Left ventricle myocardium inferior (tissue), 1 donor: ENCODE results near the gene TNFRSF14. TPM values are rescaled to one million over a fixed set of nuclear protein-coding genes. Genes with fewer than 3 reads are reported as not detected.

ENCODE experiments used
- DNase-seq: peaks from one replicate; pipeline ENCODE4 v3.0.0-alpha.2; 2020
- H3K27ac ChIP-seq: fragments of 200-600 bp; replicated peaks from 2 replicates; pipeline ENCODE4 v1.8.0; 2021
- H3K27me3 ChIP-seq: fragments of 200-600 bp; 2 replicates; pipeline ENCODE4 v1.8.0; 2021; ENCODE audit warnings: low read depth
- H3K36me3 ChIP-seq: fragments of 200-600 bp; 2 replicates; pipeline ENCODE4 v1.8.0; 2021
- H3K4me1 ChIP-seq: fragments of 200-600 bp; 2 replicates; pipeline ENCODE4 v1.8.0; 2021
- H3K4me3 ChIP-seq: fragments of 200-600 bp; 2 replicates; pipeline ENCODE4 v1.8.0; 2021; ENCODE audit warnings: mild to moderate bottlenecking, moderate library complexity
- H3K9me3 ChIP-seq: fragments of 200-600 bp; replicated peaks from 2 replicates; pipeline ENCODE4 v1.8.0; 2021
- intact Hi-C: fragments of 100-400 bp; cut with micrococcal nuclease; formaldehyde crosslinking; loops from one replicate; pipeline ENCODE4 v1.11.0; 2022
- total RNA-seq: library from RNA; stranded (reverse); fragmentation: NEBNext Ultra II Directional; extraction: Animal tissue kit (Norgen Biotek cat#: 25700); gene quantifications from one replicate; pipeline ENCODE4 v1.2.1, GENCODE V29; 2021
- TF ChIP-seq, protein P1 (sequence below): fragments of 200-600 bp; IDR thresholded peaks from 2 replicates; pipeline ENCODE4 v1.8.0; 2021; ENCODE audit warnings: antibody characterized with exemption, mild to moderate bottlenecking, borderline replicate concordance
- donor health status: DM: no; HTN: yes; CAD: no; lungs with severe emphysema.

The TNFRSF14 gene
- total RNA-seq, 1 donor from 2014 or later = 13.7 TPM

- Histone ChIP-seq H3K27ac (no peak overlapping the region), H3K4me1 (peaks cover 15% of the 10 kb centered on the region), H3K36me3 (no peaks in the 10 kb centered on the region), H3K9me3 (no peaks in the 10 kb centered on the region), H3K4me3 (no peak overlapping the region), H3K27me3 (peaks cover 91% of the 10 kb centered on the region)
- intact Hi-C loops = no loop called here
- no peak for DNase-seq
- TF ChIP-seq, protein P1, sequence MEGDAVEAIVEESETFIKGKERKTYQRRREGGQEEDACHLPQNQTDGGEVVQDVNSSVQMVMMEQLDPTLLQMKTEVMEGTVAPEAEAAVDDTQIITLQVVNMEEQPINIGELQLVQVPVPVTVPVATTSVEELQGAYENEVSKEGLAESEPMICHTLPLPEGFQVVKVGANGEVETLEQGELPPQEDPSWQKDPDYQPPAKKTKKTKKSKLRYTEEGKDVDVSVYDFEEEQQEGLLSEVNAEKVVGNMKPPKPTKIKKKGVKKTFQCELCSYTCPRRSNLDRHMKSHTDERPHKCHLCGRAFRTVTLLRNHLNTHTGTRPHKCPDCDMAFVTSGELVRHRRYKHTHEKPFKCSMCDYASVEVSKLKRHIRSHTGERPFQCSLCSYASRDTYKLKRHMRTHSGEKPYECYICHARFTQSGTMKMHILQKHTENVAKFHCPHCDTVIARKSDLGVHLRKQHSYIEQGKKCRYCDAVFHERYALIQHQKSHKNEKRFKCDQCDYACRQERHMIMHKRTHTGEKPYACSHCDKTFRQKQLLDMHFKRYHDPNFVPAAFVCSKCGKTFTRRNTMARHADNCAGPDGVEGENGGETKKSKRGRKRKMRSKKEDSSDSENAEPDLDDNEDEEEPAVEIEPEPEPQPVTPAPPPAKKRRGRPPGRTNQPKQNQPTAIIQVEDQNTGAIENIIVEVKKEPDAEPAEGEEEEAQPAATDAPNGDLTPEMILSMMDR = no peak
Measured at GRCh38 chr1:2606881-2607621, 50.9 kb downstream of the TNFRSF14 start.

DNA sequence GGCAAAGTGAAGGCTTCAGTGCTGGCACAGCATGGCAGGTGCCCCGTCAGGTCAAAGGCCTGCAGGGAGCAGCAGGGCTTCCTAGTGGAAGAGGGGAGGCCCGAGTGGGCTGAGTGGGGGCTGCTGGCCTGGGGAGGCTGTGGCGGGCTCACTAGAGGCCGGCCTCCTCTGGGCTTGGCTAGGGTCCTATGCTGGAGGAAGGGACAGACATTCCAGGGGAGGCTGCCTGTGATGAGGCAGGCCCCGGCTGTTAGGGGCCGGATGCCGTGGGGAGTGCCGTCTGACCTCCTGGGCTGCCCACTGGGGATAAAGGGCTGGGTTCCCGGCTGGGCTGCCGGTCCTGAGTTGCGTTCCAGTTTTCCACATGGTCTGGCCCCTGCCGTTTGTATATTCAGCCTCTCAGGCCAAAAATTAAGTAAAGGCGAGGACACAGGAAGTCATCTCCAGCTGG, 51.5 kb downstream of the TNFRSF14 start:
- DNase-seq = no peak
- peaks cover 91% of the 10 kb centered on the region for H3K27me3 ChIP-seq

GRCh38 chr1:2609319-2610035, 53.3 kb downstream of the TNFRSF14 start:
- H3K4me3 ChIP-seq = no peak overlapping the region
- TF ChIP-seq, protein P1 = no peak
- intact Hi-C loops = no loop called here
- H3K4me1 ChIP-seq = peaks cover 15% of the 10 kb centered on the region
- no peaks in the 10 kb centered on the region for H3K36me3 ChIP-seq
- H3K27me3 ChIP-seq = peaks cover 78% of the 10 kb centered on the region
- DNase-seq = no peak
- H3K9me3 ChIP-seq = peaks cover 14% of the 10 kb centered on the region
- H3K27ac ChIP-seq = no peak overlapping the region

More for the DNA sequence above, 51.5 kb downstream of the TNFRSF14 start:
- Histone ChIP-seq H3K4me3 (no peak overlapping the region), H3K36me3 (no peaks in the 10 kb centered on the region), H3K4me1 (peaks cover 15% of the 10 kb centered on the region), H3K27ac (no peak overlapping the region), H3K9me3 (no peaks in the 10 kb centered on the region)
- TF ChIP-seq, protein P1 = no peak
- intact Hi-C loops = no loop called here

DNA sequence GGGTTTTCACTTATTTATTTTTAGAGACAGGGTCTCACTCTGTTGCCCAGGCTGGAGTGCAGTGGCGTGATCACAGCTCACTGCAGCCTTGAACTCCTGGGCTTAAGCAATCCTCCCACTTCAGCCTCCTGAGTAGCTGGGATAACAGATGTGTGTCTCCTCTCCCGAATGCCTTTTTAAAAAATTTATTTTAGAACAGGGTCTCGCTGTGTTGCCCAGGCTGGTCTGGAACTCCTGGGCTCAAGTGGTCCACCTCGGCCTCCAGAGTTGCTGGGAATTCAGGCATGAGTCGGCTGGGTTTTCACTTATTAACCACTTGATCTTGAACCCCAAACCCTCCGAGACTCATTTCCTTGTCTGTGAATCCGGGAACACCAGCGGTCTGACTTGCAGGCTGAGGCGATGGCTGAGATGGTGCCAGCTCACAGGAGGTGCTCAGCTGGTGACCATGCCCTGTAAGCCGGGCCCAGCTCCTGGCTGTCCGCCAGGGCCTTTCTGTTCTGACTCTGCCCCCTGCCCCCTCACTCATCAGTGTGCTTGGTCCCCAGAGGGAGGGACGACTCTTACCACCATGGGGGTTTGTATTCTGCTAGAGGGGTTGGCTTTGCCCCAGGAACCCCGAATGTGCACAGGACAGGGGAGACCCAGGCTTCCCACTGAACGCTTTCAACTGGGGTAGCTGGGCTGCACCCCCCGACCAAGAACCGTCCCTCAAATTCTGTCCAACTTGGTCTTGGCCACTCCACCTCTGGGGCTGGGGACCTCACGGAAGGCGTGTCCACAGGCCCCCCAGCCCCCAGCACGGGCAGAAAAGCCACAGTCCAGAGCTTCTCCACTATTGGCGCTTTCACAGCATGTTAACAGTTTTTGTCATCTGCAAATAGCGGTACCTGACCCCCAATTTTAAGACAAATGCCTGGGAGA, 54.1 kb downstream of the TNFRSF14 start:
- H3K27me3 ChIP-seq = peaks cover 70% of the 10 kb centered on the region
- H3K4me3 ChIP-seq = no peak overlapping the region
- no peak for DNase-seq
- no peaks in the 10 kb centered on the region for H3K36me3 ChIP-seq
- TF ChIP-seq, protein P1 = no peak
- H3K27ac ChIP-seq = no peak overlapping the region
- intact Hi-C loops = no loop called here
- peaks cover 23% of the 10 kb centered on the region for H3K9me3 ChIP-seq
- H3K4me1 ChIP-seq = peaks cover 15% of the 10 kb centered on the region

GRCh38 chr1:2611031-2611501, 54.9 kb downstream of the TNFRSF14 start:
- no peak for DNase-seq
- Histone ChIP-seq H3K36me3 (no peaks in the 10 kb centered on the region), H3K4me1 (peaks cover 15% of the 10 kb centered on the region), H3K4me3 (no peak overlapping the region), H3K27me3 (peaks cover 70% of the 10 kb centered on the region), H3K9me3 (peaks cover 30% of the 10 kb centered on the region), H3K27ac (no peak overlapping the region)
- TF ChIP-seq, protein P1 = no peak
- intact Hi-C loops = no loop called here
